ENCODE results near the gene CRYL1. TPM values are rescaled to one million over a fixed set of nuclear protein-coding genes. Genes with fewer than 3 reads are reported as not detected.

Gene CRYL1
- polyA plus RNA-seq, 1 of the 3 experiments (the other 2 are of a cell fraction): 34.8 TPM

- TF ChIP-seq FOXM1 (IDR thresholded peaks at IDR 0.05; ENCODE audit: low read depth): no peak
- TF ChIP-seq REST (IDR thresholded peaks at IDR 0.05; ENCODE audit: low read depth, low read length): no peak
- no peak for TF ChIP-seq GABPA (IDR thresholded peaks at IDR 0.05; ENCODE audit: low read depth)
- TF ChIP-seq RFX5 (IDR thresholded peaks at IDR 0.05; ENCODE audit: low read length): no peak
- TF ChIP-seq TAF1 (IDR thresholded peaks at IDR 0.05; ENCODE audit: borderline replicate concordance, low read depth, low read length): no peak
- TF ChIP-seq NFIC (IDR thresholded peaks at IDR 0.05; ENCODE audit: borderline replicate concordance): no peak
Observed at GRCh38 chr13:20503088-20504083, 22.3 kb downstream of the CRYL1 start (continued).

GRCh38 chr13:20501592-20501991 is 24.1 kb downstream of the CRYL1 start:
- Histone ChIP-seq H4K20me1 (ENCODE audit: insufficient read depth) (no peaks in the 10 kb centered on the region), H3K4me3 (ENCODE audit: low read depth in 2 of 2, low read length in 1 of 2) (no peak overlapping the region), H2AFZ (ENCODE audit: low read depth) (no peak overlapping the region), H3K27me3 (ENCODE audit: insufficient read depth) (no peaks in the 10 kb centered on the region), H3K27ac (ENCODE audit: low read depth in 2 of 2, low read length in 1 of 2) (no peak overlapping the region), H3K9me2 (no peaks in the 10 kb centered on the region), H3K9me3 (peaks cover 10% of the 10 kb centered on the region; the same call in 1 of the 2 replicates), H3K4me1 (ENCODE audit: control insufficient read depth in 1 of 2, insufficient read depth in 2 of 2, low read depth in 1 of 2, low read length in 1 of 2) (0 out of 4 replicates have a peak, but pooled peaks cover under 1 to 4% of the 10 kb centered on the region in 2 experiments), H3K4me2 (no peak overlapping the region), H3K9ac (no peak overlapping the region), H3F3A (replicated peaks; ENCODE audit: insufficient read depth) (peaks cover 14% of the 10 kb centered on the region), H3K79me2 (ENCODE audit: insufficient read depth) (no peaks in the 10 kb centered on the region), H3K36me3 (replicated peaks in 1 of 2; ENCODE audit: control insufficient read depth in 1 of 2, insufficient read depth in 2 of 2, low read length in 1 of 2) (peaks cover 0 to 10% of the 10 kb centered on the region in 2 experiments)
- CTCF ChIA-PET: no interaction called here
- TF ChIP-seq CTCF (IDR thresholded peaks at IDR 0.05) (no peak), PBX3 (IDR thresholded peaks at IDR 0.05) (no peak), SMC3 (IDR thresholded peaks at IDR 0.05; ENCODE audit: low read depth, low read length) (no peak), TEAD4 (IDR thresholded peaks at IDR 0.05; ENCODE audit: borderline replicate concordance, insufficient read depth) (no peak)
- DNase-seq: no peak
- WGBS (ENCODE audit: low lambda C conversion rate): 31% methylated on average over 4 of the region's 4 CpGs
- POLR2A ChIA-PET: no interaction called here

All from SK-N-SH (cell line).